OCI-LY7 (cell line): ENCODE data around the gene GREB1.

Experiments used
- CTCF ChIP-seq: fragments of 200-600 bp; sonication (generic); conservative IDR thresholded peaks from 2 replicates; pipeline ENCODE4 v1.5.1; 2014; ENCODE audit warnings: mild to moderate bottlenecking, antibody characterized with exemption, low read length, moderate library complexity, mixed read lengths
- EZH2phosphoT487 ChIP-seq: fragments of 200-600 bp; sonication (generic); IDR thresholded peaks from 2 replicates; pipeline ENCODE4 v1.6.1; 2018; ENCODE audit warnings: low read depth, borderline replicate concordance, mild to moderate bottlenecking, mixed run types, antibody characterized with exemption, low read length, moderate library complexity, mixed read lengths

- no peak for TF ChIP-seq CTCF
- no peak for TF ChIP-seq EZH2phosphoT487
Measured at GRCh38 chr2:11527001-11527400, 6.8 kb upstream of the GREB1 start.
